ENCODE data around the gene GPR156.

GRCh38 chr3:120147072-120147871 lies 137.8 kb downstream of the GPR156 start:
- no peak for TF ChIP-seq POLR2AphosphoS5 (IDR thresholded peaks at IDR 0.05; ENCODE audit: low read depth)
- TF ChIP-seq CTCF (IDR thresholded peaks at IDR 0.05; ENCODE audit: insufficient read depth, low read length), result no peak
- TF ChIP-seq GABPA (IDR thresholded peaks at IDR 0.05; ENCODE audit: low read depth), result no peak
